Measurements from ENCODE around the gene CDKAL1.
"Not testable (repeated sequence)": the region's sequence is repeated elsewhere in the genome, so short reads cannot be mapped to it uniquely, and the experiment has no call there.

The CDKAL1 gene

GRCh38 chr6:20716865-20717264 lies 182.6 kb downstream of the CDKAL1 start:
- Histone ChIP-seq H3K9me3 (ENCODE audit: severe bottlenecking) (no peaks in the 10 kb centered on the region), H3K4me3 (ENCODE audit: severe bottlenecking) (no peak overlapping the region), H3K36me3 (ENCODE audit: low read depth) (no peaks in the 10 kb centered on the region), H3K4me1 (ENCODE audit: insufficient read depth, poor library complexity, severe bottlenecking) (peaks cover 4% of the 10 kb centered on the region), H3K27me3 (ENCODE audit: insufficient read depth, poor library complexity, severe bottlenecking) (no peaks in the 10 kb centered on the region), H3K27ac (ENCODE audit: poor library complexity, severe bottlenecking) (no peak overlapping the region)
- DNase-seq (ENCODE audit: low spot score): no peak
- ATAC-seq (ENCODE audit: low read depth): no peak
- no peak for TF ChIP-seq CTCF (IDR thresholded peaks at IDR 0.05; ENCODE audit: poor library complexity, severe bottlenecking)

- ATAC-seq (ENCODE audit: low read depth) (no peak), DNase-seq (ENCODE audit: low spot score) (no peak)
- no peaks in the 10 kb centered on the region for H3K4me1 ChIP-seq (ENCODE audit: insufficient read depth, poor library complexity, severe bottlenecking)
- H3K36me3 ChIP-seq (ENCODE audit: low read depth): no peaks in the 10 kb centered on the region
- no peak for TF ChIP-seq CTCF (IDR thresholded peaks at IDR 0.05; ENCODE audit: poor library complexity, severe bottlenecking)
- H3K9me3 ChIP-seq (ENCODE audit: severe bottlenecking): no peaks in the 10 kb centered on the region
- H3K4me3 ChIP-seq (ENCODE audit: severe bottlenecking): no peak overlapping the region
- H3K27me3 ChIP-seq (ENCODE audit: insufficient read depth, poor library complexity, severe bottlenecking): no peaks in the 10 kb centered on the region
- no peak overlapping the region for H3K27ac ChIP-seq (ENCODE audit: poor library complexity, severe bottlenecking)
Observed at GRCh38 chr6:20717743-20718142, 183.5 kb downstream of the CDKAL1 start.

GRCh38 chr6:20718705-20719653 lies 184.7 kb downstream of the CDKAL1 start:
- H3K9me3 ChIP-seq (ENCODE audit: severe bottlenecking): no peaks in the 10 kb centered on the region
- H3K36me3 ChIP-seq (ENCODE audit: low read depth): no peaks in the 10 kb centered on the region
- H3K4me3 ChIP-seq (ENCODE audit: severe bottlenecking): no peak overlapping the region
- no peak overlapping the region for H3K27ac ChIP-seq (ENCODE audit: poor library complexity, severe bottlenecking)
- H3K4me1 ChIP-seq (ENCODE audit: insufficient read depth, poor library complexity, severe bottlenecking): no peaks in the 10 kb centered on the region
- no peaks in the 10 kb centered on the region for H3K27me3 ChIP-seq (ENCODE audit: insufficient read depth, poor library complexity, severe bottlenecking)
- DNase-seq (ENCODE audit: low spot score): no peak
- no peak for TF ChIP-seq CTCF (IDR thresholded peaks at IDR 0.05; ENCODE audit: poor library complexity, severe bottlenecking)
- no peak for ATAC-seq (ENCODE audit: low read depth)

GRCh38 chr6:20719980-20720379 lies 185.7 kb downstream of the CDKAL1 start:
- H3K4me3 ChIP-seq (ENCODE audit: severe bottlenecking): no peak overlapping the region
- ATAC-seq (ENCODE audit: low read depth) (no peak), DNase-seq (ENCODE audit: low spot score) (no peak)
- no peaks in the 10 kb centered on the region for H3K9me3 ChIP-seq (ENCODE audit: severe bottlenecking)
- no peak for TF ChIP-seq CTCF (IDR thresholded peaks at IDR 0.05; ENCODE audit: poor library complexity, severe bottlenecking)
- no peaks in the 10 kb centered on the region for H3K27me3 ChIP-seq (ENCODE audit: insufficient read depth, poor library complexity, severe bottlenecking)
- no peak overlapping the region for H3K27ac ChIP-seq (ENCODE audit: poor library complexity, severe bottlenecking)
- no peaks in the 10 kb centered on the region for H3K4me1 ChIP-seq (ENCODE audit: insufficient read depth, poor library complexity, severe bottlenecking)
- no peaks in the 10 kb centered on the region for H3K36me3 ChIP-seq (ENCODE audit: low read depth)

- H3K27me3 ChIP-seq (ENCODE audit: insufficient read depth, poor library complexity, severe bottlenecking); DNase-seq (ENCODE audit: low spot score): not testable (repeated sequence)
Observed at GRCh38 chr6:20721121-20721520, 186.9 kb downstream of the CDKAL1 start.

More at GRCh38 chr6:20721121-20721520, 186.9 kb downstream of the CDKAL1 start:
- not testable (repeated sequence) for H3K36me3 ChIP-seq (ENCODE audit: low read depth); H3K9me3 ChIP-seq (ENCODE audit: severe bottlenecking); ATAC-seq (ENCODE audit: low read depth); H3K27ac ChIP-seq (ENCODE audit: poor library complexity, severe bottlenecking); H3K4me1 ChIP-seq (ENCODE audit: insufficient read depth, poor library complexity, severe bottlenecking); H3K4me3 ChIP-seq (ENCODE audit: severe bottlenecking)
